ENCODE data around the gene POLR2A.

DNA sequence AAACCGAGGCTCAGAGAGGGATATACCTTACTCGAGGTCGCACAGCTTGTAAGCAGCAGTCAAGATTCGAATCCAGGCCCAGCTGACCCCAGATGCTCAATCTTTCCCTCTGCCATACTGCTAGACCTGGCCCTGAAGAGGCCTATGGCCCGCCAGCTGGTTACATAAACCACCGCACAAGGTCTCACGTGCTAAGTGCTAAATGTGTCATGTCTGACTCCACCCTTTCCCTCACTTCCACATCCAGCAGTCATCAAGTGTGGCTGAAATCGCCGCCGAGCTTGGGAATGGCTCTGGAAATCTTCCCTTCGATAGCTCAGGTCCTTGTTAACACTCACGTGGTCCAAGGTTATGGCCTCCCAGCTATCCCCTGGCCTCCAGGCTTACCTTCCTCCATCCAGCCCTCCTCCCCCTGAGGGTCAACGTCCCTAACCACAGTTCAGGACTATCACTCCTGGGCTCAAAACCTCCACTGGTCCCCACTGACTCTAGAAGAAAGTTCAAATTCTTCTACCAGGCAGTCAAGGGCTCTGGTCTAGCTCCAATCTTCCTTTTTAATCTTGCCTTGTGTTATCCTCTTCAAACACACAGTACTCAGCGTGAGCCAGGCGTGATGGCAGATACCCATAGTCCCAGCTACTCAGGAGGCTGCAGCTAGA is 8.3 kb upstream of the POLR2A start:
- TF ChIP-seq, protein P1, sequence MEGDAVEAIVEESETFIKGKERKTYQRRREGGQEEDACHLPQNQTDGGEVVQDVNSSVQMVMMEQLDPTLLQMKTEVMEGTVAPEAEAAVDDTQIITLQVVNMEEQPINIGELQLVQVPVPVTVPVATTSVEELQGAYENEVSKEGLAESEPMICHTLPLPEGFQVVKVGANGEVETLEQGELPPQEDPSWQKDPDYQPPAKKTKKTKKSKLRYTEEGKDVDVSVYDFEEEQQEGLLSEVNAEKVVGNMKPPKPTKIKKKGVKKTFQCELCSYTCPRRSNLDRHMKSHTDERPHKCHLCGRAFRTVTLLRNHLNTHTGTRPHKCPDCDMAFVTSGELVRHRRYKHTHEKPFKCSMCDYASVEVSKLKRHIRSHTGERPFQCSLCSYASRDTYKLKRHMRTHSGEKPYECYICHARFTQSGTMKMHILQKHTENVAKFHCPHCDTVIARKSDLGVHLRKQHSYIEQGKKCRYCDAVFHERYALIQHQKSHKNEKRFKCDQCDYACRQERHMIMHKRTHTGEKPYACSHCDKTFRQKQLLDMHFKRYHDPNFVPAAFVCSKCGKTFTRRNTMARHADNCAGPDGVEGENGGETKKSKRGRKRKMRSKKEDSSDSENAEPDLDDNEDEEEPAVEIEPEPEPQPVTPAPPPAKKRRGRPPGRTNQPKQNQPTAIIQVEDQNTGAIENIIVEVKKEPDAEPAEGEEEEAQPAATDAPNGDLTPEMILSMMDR (IDR thresholded peaks at IDR 0.05): no peak
- no peak for TF ChIP-seq POLR2A (IDR thresholded peaks at IDR 0.05)

Measured in body of pancreas (tissue), 4 donors.